Mucosa of descending colon (tissue), 3 donors: ENCODE data around the gene OCA2. TPM values are rescaled to one million over a fixed set of nuclear protein-coding genes. Genes with fewer than 3 reads are reported as not detected.

Source experiments
- ATAC-seq: fragments of 200-7000 bp; cut with Tn5 transposase; one replicate; pipeline ENCODE4 v1.9.1; 2020; ENCODE audit warnings: mild to moderate bottlenecking, moderate library complexity
- DNase-seq, 3 donors: peaks; one replicate each; pipeline ENCODE4 v3.0.0-alpha.2; 2020
- H3K36me3 ChIP-seq: fragments of 200-600 bp; one replicate; pipeline ENCODE4 v1.8.0; 2021; ENCODE audit warnings: low read depth, mild to moderate bottlenecking
- H3K4me1 ChIP-seq: fragments of 200-600 bp; one replicate; pipeline ENCODE4 v1.8.0; 2021; ENCODE audit warnings: low read depth, mild to moderate bottlenecking
- H3K4me3 ChIP-seq: fragments of 200-600 bp; one replicate; pipeline ENCODE4 v1.8.0; 2021; ENCODE audit warnings: mild to moderate bottlenecking
- H3K9me3 ChIP-seq: fragments of 200-600 bp; one replicate; pipeline ENCODE4 v1.8.0; 2021; ENCODE audit warnings: mild to moderate bottlenecking
- CTCF ChIP-seq: fragments of 200-600 bp; IDR thresholded peaks from one replicate; pipeline ENCODE4 v1.8.0; 2022; ENCODE audit warnings: antibody characterized with exemption, mild to moderate bottlenecking
- intact Hi-C, 2 donors: fragments of 100-400 bp; cut with DNase I in 1 of 2; cut with micrococcal nuclease in 1 of 2; formaldehyde crosslinking; loops; one replicate each; pipeline versions ENCODE4 v1.11.0 to v1.11.1; 2022; cut with DNase I, micrococcal nuclease
- total RNA-seq, 3 donors: library from RNA; stranded (reverse); fragmentation: NEBNext Ultra II Directional in 2 of 3; extraction: Animal tissue kit (Norgen Biotek cat#: 25700) in 2 of 3; gene quantifications; one replicate each; pipeline versions ENCODE4 v1.2.1 to v1.2.4, GENCODE V29; 2021 to 2023
- donor health status: DM: no; HTN: no; CAD: no; lungs with moderate emphysema.
- donor health status: DM: no; HTN: no; CAD: no.
- donor health status: DM: no; HTN: yes; CAD: no.

The OCA2 gene
- total RNA-seq, 3 donors from 2014 or later: 0.22 to 0.32 TPM; not detected in 1

GRCh38 chr15:28107904-28108275 is 8.8 kb upstream of the OCA2 start:
- Histone ChIP-seq H3K36me3 (no peaks in the 10 kb centered on the region), H3K4me3 (no peak overlapping the region), H3K4me1 (peaks cover 13% of the 10 kb centered on the region), H3K9me3 (no peaks in the 10 kb centered on the region)
- intact Hi-C loops: no loop called here
- DNase-seq (no peak), ATAC-seq (no peak)
- TF ChIP-seq CTCF: no peak

- Histone ChIP-seq H3K9me3 (no peaks in the 10 kb centered on the region), H3K4me1 (peaks cover 13% of the 10 kb centered on the region), H3K36me3 (no peaks in the 10 kb centered on the region), H3K4me3 (no peak overlapping the region)
- intact Hi-C loops: no loop called here
- no peak for TF ChIP-seq CTCF
- peak; percentile 36 for ATAC-seq
- DNase-seq: no peak
These were observed 8.2 kb upstream of the OCA2 start for GRCh38 chr15:28107111-28107903.

GRCh38 chr15:28106294-28107110 is 7.4 kb upstream of the OCA2 start:
- intact Hi-C loops: no loop called here
- Histone ChIP-seq H3K4me1 (peaks cover 13% of the 10 kb centered on the region), H3K9me3 (no peaks in the 10 kb centered on the region), H3K4me3 (no peak overlapping the region), H3K36me3 (no peaks in the 10 kb centered on the region)
- TF ChIP-seq CTCF: no peak
- ATAC-seq (peak; percentile 51), DNase-seq (no peak)

- peaks cover 13% of the 10 kb centered on the region for H3K4me1 ChIP-seq
- TF ChIP-seq CTCF: no peak
- H3K36me3 ChIP-seq: no peaks in the 10 kb centered on the region
- no peak for DNase-seq
- no peak for ATAC-seq
- intact Hi-C loops: no loop called here
- no peaks in the 10 kb centered on the region for H3K9me3 ChIP-seq
- no peak overlapping the region for H3K4me3 ChIP-seq
These were observed 6.7 kb upstream of the OCA2 start for GRCh38 chr15:28105793-28106192.

- no peak overlapping the region for H3K4me3 ChIP-seq
- intact Hi-C loops: no loop called here
- DNase-seq (no peak), ATAC-seq (no peak)
- no peaks in the 10 kb centered on the region for H3K9me3 ChIP-seq
- H3K4me1 ChIP-seq: peaks cover 13% of the 10 kb centered on the region
- no peak for TF ChIP-seq CTCF
- H3K36me3 ChIP-seq: no peaks in the 10 kb centered on the region
These were observed 6.2 kb upstream of the OCA2 start for GRCh38 chr15:28105224-28105791.
